Fibroblast of lung (primary cell): ENCODE results near the gene ENTPD6. TPM values are rescaled to one million over a fixed set of nuclear protein-coding genes. Genes with fewer than 3 reads are reported as not detected.

Experiments used
- DNase-seq, 2 donors: peaks; one replicate each; pipeline versions ENCODE4 v3.0.0 to v3.0.0-alpha.2; 2010; ENCODE audit warnings: low read depth in 2 of 2
- H2AFZ ChIP-seq: 2 replicates; pipeline ENCODE4 v1.5.1; 2012; ENCODE audit warnings: low read length, control low read depth, inconsistent platforms
- H3K27ac ChIP-seq: 2 replicates; pipeline ENCODE4 v1.5.1; 2011; ENCODE audit warnings: low read length, control low read depth; ENCODE audit not compliant: insufficient read depth
- H3K27me3 ChIP-seq: 2 replicates; pipeline ENCODE4 v1.5.1; 2011; ENCODE audit warnings: mild to moderate bottlenecking, low read length; ENCODE audit not compliant: control insufficient read depth, insufficient read depth
- H3K36me3 ChIP-seq: 2 replicates; pipeline ENCODE4 v1.5.1; 2011; ENCODE audit warnings: low read length; ENCODE audit not compliant: control insufficient read depth, insufficient read depth
- H3K4me1 ChIP-seq: 2 replicates; pipeline ENCODE4 v1.5.1; 2011; ENCODE audit warnings: low read length; ENCODE audit not compliant: control insufficient read depth, insufficient read depth; ENCODE audit errors: extremely low read depth
- H3K4me2 ChIP-seq: 2 replicates; pipeline ENCODE4 v1.5.1; 2011; ENCODE audit warnings: low read length, control low read depth; ENCODE audit not compliant: insufficient read depth; ENCODE audit errors: extremely low read depth
- H3K4me3 ChIP-seq, 4 experiments: fragments of 200-600 bp in 1 of 4; sonication (generic) in 1 of 4; replicated peaks in 1 of 4; 2 replicates each; pipeline ENCODE4 v1.5.1; 2011 to 2016; ENCODE audit warnings: low read length in 4 of 4, low read depth in 3 of 4, mild to moderate bottlenecking in 3 of 4, control low read depth in 2 of 4, inconsistent platforms in 1 of 4, mixed read lengths in 1 of 4; ENCODE audit not compliant: insufficient read depth in 1 of 4; ENCODE audit errors: control extremely low read depth in 1 of 4
- H3K79me2 ChIP-seq: 2 replicates; pipeline ENCODE4 v1.5.1; 2012; ENCODE audit warnings: mild to moderate bottlenecking, low read length, inconsistent platforms; ENCODE audit not compliant: control insufficient read depth, insufficient read depth
- H3K9ac ChIP-seq: 2 replicates; pipeline ENCODE4 v1.5.1; 2011; ENCODE audit warnings: mild to moderate bottlenecking, low read length, control low read depth; ENCODE audit not compliant: insufficient read depth
- H3K9me3 ChIP-seq: 2 replicates; pipeline ENCODE4 v1.5.1; 2012; ENCODE audit warnings: low read depth, low read length; ENCODE audit not compliant: control insufficient read depth, insufficient read depth
- H4K20me1 ChIP-seq: 2 replicates; pipeline ENCODE4 v1.5.1; 2011; ENCODE audit warnings: low read length; ENCODE audit not compliant: control insufficient read depth, insufficient read depth; ENCODE audit errors: extremely low read depth
- EZH2 ChIP-seq: IDR thresholded peaks from 2 replicates; pipeline ENCODE4 v1.5.1; 2012; ENCODE audit warnings: low read length, control low read depth, mild to moderate bottlenecking; ENCODE audit errors: missing control alignments
- polyA plus RNA-seq, 2 donors: library from polyadenylated mRNA; depleted of rRNA in 1 of 2; stranded (reverse) in 1 of 2; unstranded in 1 of 2; fragments of >200 nt; gene quantifications; 2 replicates each; pipeline ENCODE4 v1.2.1, GENCODE V29; 2011 to 2012; ENCODE audit warnings: missing spikeins in 1 of 2
- total RNA-seq: library from RNA; depleted of rRNA; stranded (reverse); fragments of >200 nt; gene quantifications from 2 replicates; pipeline ENCODE4 v1.2.1, GENCODE V29; 2014
- TF ChIP-seq, protein P1 (sequence below), 2 donors: IDR thresholded peaks in 1 of 2; conservative IDR thresholded peaks in 1 of 2; 1 replicate in 1 of 2; 2 replicates in 1 of 2; pipeline ENCODE4 v1.5.1; 2011 to 2012; ENCODE audit warnings: low read length in 2 of 2, control low read depth in 1 of 2, inconsistent platforms in 1 of 2, low read depth in 1 of 2, mild to moderate bottlenecking in 1 of 2

Gene ENTPD6
- total and polyA plus RNA-seq, 2 donors (not counting 1 experiment from before 2014, with no cell fraction given) = 45.7 to 56.5 TPM

DNA sequence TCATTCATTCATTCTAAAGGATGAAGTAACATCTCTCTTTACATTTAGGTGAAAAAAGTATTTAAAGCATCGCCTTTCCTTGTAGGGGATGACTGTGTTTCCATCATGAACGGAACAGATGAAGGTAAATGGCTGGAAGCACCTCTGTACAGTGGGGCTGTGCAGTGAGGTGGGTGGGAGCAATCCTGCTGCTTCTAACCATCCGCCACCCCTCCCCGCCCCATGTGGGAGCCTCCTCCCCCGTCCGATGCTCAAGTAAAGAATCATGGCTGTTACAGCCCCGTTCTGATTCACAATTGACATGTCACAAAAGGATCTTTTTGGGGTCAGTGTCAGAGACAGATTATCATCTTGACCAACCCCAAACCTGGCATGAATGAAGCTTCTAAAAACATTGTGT, 19.3 kb downstream of the ENTPD6 start:
- DNase-seq = no peak
- Histone ChIP-seq H3K9ac (no peak overlapping the region), H3K4me1 (no peaks in the 10 kb centered on the region), H3K79me2 (no peaks in the 10 kb centered on the region), H3K4me2 (no peak overlapping the region), H3K9me3 (no peaks in the 10 kb centered on the region), H3K27ac (no peak overlapping the region), H2AFZ (no peak overlapping the region), H3K4me3 (no peak overlapping the region), H3K27me3 (no peaks in the 10 kb centered on the region), H4K20me1 (no peaks in the 10 kb centered on the region), H3K36me3 (peaks cover 10% of the 10 kb centered on the region)
- TF ChIP-seq EZH2 = no peak
- TF ChIP-seq, protein P1, sequence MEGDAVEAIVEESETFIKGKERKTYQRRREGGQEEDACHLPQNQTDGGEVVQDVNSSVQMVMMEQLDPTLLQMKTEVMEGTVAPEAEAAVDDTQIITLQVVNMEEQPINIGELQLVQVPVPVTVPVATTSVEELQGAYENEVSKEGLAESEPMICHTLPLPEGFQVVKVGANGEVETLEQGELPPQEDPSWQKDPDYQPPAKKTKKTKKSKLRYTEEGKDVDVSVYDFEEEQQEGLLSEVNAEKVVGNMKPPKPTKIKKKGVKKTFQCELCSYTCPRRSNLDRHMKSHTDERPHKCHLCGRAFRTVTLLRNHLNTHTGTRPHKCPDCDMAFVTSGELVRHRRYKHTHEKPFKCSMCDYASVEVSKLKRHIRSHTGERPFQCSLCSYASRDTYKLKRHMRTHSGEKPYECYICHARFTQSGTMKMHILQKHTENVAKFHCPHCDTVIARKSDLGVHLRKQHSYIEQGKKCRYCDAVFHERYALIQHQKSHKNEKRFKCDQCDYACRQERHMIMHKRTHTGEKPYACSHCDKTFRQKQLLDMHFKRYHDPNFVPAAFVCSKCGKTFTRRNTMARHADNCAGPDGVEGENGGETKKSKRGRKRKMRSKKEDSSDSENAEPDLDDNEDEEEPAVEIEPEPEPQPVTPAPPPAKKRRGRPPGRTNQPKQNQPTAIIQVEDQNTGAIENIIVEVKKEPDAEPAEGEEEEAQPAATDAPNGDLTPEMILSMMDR (conservative IDR thresholded peaks at IDR 0.05 in 1 of 2, IDR thresholded peaks at IDR 0.05 in 1 of 2; ENCODE audit: low read depth in 1 of 2, low read length in 2 of 2) = no peak

GRCh38 chr20:25215521-25215920, 20.0 kb downstream of the ENTPD6 start:
- TF ChIP-seq, protein P1 (conservative IDR thresholded peaks at IDR 0.05 in 1 of 2, IDR thresholded peaks at IDR 0.05 in 1 of 2; ENCODE audit: low read depth in 1 of 2, low read length in 2 of 2) = no peak
- TF ChIP-seq EZH2 = no peak
- no peak overlapping the region for H2AFZ ChIP-seq
- H3K4me2 ChIP-seq = no peak overlapping the region
- no peaks in the 10 kb centered on the region for H3K4me1 ChIP-seq
- no peak for DNase-seq
- no peaks in the 10 kb centered on the region for H3K27me3 ChIP-seq
- peaks cover 10% of the 10 kb centered on the region for H3K36me3 ChIP-seq
- H3K4me3 ChIP-seq = no peak overlapping the region
- no peaks in the 10 kb centered on the region for H3K9me3 ChIP-seq
- no peaks in the 10 kb centered on the region for H4K20me1 ChIP-seq
- no peaks in the 10 kb centered on the region for H3K79me2 ChIP-seq
- H3K27ac ChIP-seq = no peak overlapping the region
- no peak overlapping the region for H3K9ac ChIP-seq

DNA sequence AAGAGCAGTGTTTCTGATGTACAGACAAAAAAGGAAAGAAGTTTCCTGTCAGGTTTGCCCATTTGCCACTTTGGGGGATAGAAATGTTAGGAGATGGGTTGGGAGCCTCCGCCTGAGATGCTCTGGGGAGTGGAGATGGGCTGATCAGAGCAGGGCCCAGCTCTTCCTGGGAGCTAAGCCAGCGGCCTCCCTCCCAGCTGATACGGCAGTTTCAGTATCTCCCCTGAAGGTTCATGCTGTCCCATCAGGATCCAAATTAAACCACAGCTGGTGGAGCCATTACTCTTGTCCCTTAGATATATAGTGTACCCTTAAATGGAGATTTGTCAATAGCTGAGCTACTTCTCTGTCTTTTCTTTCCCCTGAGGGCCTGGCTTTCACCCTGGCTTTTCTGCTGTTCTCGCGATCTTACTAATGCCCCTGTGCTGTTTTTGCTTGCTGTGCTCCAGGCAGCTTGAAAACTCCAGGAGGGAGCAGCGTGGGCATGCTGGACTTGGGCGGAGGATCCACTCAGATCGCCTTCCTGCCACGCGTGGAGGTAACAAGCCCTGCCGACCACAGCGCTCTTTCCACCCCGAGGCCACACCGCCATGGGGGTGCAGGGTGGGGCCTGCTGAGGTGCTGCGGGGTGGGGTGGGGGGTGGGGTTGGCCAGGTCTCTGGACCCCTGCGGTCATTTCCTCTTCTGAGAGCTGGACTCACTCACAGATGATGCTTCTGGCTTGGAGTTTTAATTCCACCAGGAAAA, 20.9 kb downstream of the ENTPD6 start:
- Histone ChIP-seq H3K9ac (no peak overlapping the region), H3K27ac (no peak overlapping the region), H3K9me3 (no peaks in the 10 kb centered on the region), H3K4me1 (no peaks in the 10 kb centered on the region), H2AFZ (no peak overlapping the region), H3K27me3 (no peaks in the 10 kb centered on the region), H3K79me2 (no peaks in the 10 kb centered on the region), H3K4me2 (no peak overlapping the region), H4K20me1 (no peaks in the 10 kb centered on the region), H3K36me3 (peaks cover 8% of the 10 kb centered on the region), H3K4me3 (no peak overlapping the region)
- TF ChIP-seq, protein P1 (conservative IDR thresholded peaks at IDR 0.05 in 1 of 2, IDR thresholded peaks at IDR 0.05 in 1 of 2; ENCODE audit: low read depth in 1 of 2, low read length in 2 of 2) = no peak
- no peak for TF ChIP-seq EZH2
- DNase-seq = no peak
